ENCODE results near the gene FKBP5.

DNA sequence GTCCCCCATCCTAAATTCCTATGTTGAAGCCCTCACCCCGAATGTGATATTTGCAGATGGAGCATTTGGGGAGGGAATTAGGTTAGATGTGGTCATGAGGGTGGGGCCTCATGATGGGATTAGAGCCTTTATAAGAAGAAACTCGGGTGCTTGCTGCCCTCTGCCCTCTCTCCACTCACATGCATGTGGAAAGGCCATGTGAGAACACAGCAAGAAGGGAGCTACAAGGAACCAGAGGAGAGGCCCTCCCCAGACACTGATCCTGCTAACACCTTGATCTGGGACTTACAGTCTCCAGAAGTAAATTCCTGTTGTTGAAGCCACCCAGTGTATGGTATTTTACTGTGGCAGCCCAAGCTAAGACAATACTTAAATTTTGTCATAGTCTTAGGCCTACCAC lies 106.4 kb downstream of the FKBP5 start:
- TF ChIP-seq ZNF70 (CRISPR knock-in tag; IDR thresholded peaks at IDR 0.05) (no peak), ZC3H10 (CRISPR knock-in tag; IDR thresholded peaks at IDR 0.05) (no peak), ZNF8 (CRISPR knock-in tag; IDR thresholded peaks at IDR 0.05) (no peak), RARB (CRISPR knock-in tag; IDR thresholded peaks at IDR 0.05) (no peak), ZFP3 (CRISPR knock-in tag; IDR thresholded peaks at IDR 0.05) (no peak), TOX (CRISPR knock-in tag; IDR thresholded peaks at IDR 0.05; ENCODE audit: borderline replicate concordance) (no peak), ZFP30 (CRISPR knock-in tag; IDR thresholded peaks at IDR 0.05) (no peak), GLIS3 (CRISPR knock-in tag; IDR thresholded peaks at IDR 0.05) (no peak)
- TF ChIP-seq, protein P1, sequence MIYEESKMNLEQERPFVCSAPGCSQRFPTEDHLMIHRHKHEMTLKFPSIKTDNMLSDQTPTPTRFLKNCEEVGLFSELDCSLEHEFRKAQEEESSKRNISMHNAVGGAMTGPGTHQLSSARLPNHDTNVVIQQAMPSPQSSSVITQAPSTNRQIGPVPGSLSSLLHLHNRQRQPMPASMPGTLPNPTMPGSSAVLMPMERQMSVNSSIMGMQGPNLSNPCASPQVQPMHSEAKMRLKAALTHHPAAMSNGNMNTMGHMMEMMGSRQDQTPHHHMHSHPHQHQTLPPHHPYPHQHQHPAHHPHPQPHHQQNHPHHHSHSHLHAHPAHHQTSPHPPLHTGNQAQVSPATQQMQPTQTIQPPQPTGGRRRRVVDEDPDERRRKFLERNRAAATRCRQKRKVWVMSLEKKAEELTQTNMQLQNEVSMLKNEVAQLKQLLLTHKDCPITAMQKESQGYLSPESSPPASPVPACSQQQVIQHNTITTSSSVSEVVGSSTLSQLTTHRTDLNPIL (CRISPR knock-in tag; IDR thresholded peaks at IDR 0.05; ENCODE audit: low read depth): no peak
- TF ChIP-seq, protein P2, sequence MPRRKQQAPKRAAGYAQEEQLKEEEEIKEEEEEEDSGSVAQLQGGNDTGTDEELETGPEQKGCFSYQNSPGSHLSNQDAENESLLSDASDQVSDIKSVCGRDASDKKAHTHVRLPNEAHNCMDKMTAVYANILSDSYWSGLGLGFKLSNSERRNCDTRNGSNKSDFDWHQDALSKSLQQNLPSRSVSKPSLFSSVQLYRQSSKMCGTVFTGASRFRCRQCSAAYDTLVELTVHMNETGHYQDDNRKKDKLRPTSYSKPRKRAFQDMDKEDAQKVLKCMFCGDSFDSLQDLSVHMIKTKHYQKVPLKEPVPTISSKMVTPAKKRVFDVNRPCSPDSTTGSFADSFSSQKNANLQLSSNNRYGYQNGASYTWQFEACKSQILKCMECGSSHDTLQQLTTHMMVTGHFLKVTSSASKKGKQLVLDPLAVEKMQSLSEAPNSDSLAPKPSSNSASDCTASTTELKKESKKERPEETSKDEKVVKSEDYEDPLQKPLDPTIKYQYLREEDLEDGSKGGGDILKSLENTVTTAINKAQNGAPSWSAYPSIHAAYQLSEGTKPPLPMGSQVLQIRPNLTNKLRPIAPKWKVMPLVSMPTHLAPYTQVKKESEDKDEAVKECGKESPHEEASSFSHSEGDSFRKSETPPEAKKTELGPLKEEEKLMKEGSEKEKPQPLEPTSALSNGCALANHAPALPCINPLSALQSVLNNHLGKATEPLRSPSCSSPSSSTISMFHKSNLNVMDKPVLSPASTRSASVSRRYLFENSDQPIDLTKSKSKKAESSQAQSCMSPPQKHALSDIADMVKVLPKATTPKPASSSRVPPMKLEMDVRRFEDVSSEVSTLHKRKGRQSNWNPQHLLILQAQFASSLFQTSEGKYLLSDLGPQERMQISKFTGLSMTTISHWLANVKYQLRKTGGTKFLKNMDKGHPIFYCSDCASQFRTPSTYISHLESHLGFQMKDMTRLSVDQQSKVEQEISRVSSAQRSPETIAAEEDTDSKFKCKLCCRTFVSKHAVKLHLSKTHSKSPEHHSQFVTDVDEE (CRISPR knock-in tag; IDR thresholded peaks at IDR 0.05): no peak
- TF ChIP-seq, protein P3, sequence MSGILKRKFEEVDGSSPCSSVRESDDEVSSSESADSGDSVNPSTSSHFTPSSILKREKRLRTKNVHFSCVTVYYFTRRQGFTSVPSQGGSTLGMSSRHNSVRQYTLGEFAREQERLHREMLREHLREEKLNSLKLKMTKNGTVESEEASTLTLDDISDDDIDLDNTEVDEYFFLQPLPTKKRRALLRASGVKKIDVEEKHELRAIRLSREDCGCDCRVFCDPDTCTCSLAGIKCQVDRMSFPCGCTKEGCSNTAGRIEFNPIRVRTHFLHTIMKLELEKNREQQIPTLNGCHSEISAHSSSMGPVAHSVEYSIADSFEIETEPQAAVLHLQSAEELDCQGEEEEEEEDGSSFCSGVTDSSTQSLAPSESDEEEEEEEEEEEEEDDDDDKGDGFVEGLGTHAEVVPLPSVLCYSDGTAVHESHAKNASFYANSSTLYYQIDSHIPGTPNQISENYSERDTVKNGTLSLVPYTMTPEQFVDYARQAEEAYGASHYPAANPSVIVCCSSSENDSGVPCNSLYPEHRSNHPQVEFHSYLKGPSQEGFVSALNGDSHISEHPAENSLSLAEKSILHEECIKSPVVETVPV (CRISPR knock-in tag; IDR thresholded peaks at IDR 0.05): no peak
- TF ChIP-seq, protein P4, sequence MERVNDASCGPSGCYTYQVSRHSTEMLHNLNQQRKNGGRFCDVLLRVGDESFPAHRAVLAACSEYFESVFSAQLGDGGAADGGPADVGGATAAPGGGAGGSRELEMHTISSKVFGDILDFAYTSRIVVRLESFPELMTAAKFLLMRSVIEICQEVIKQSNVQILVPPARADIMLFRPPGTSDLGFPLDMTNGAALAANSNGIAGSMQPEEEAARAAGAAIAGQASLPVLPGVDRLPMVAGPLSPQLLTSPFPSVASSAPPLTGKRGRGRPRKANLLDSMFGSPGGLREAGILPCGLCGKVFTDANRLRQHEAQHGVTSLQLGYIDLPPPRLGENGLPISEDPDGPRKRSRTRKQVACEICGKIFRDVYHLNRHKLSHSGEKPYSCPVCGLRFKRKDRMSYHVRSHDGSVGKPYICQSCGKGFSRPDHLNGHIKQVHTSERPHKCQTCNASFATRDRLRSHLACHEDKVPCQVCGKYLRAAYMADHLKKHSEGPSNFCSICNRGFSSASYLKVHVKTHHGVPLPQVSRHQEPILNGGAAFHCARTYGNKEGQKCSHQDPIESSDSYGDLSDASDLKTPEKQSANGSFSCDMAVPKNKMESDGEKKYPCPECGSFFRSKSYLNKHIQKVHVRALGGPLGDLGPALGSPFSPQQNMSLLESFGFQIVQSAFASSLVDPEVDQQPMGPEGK (CRISPR knock-in tag; IDR thresholded peaks at IDR 0.05; ENCODE audit: borderline replicate concordance): no peak
